Fibroblast of skin of abdomen (primary cell): ENCODE data around the gene SULT1A4. TPM values are rescaled to one million over a fixed set of nuclear protein-coding genes. Genes with fewer than 3 reads are reported as not detected.
"Not testable (repeated sequence)": the region's sequence is repeated elsewhere in the genome, so short reads cannot be mapped to it uniquely, and the experiment has no call there.

Source experiments
- DNase-seq: peaks from one replicate; pipeline ENCODE4 v3.0.0-alpha.2; 2013
- polyA plus RNA-seq, 2 experiments: library from polyadenylated mRNA; unstranded; fragments of 120-200 nt; gene quantifications; one replicate each; pipeline ENCODE4 v1.2.1, GENCODE V29; 2013; ENCODE audit not compliant: insufficient read length in 2 of 2

SULT1A4 gene
- 4.2 TPM for polyA plus RNA-seq (2013, experiment 1 of 2; ENCODE audit: insufficient read length)
- 5.2 TPM for polyA plus RNA-seq (2013, experiment 2 of 2; ENCODE audit: insufficient read length)

- DNase-seq = not testable (repeated sequence)
Observed at GRCh38 chr16:29459706-29460646, at the start of gene SULT1A4. Gene SULT1A4, plus strand, starts transcription at chr16:29459913. Its CDS starts 1,473 bp downstream, at chr16:29461386.

GRCh38 chr16:29423587-29423986, 36.1 kb upstream of the SULT1A4 start:
- DNase-seq = not testable (repeated sequence)

GRCh38 chr16:29425390-29425789, 34.3 kb upstream of the SULT1A4 start:
- not testable (repeated sequence) for DNase-seq

GRCh38 chr16:29453754-29454153, 6.0 kb upstream of the SULT1A4 start:
- DNase-seq = not testable (repeated sequence)

- not testable (repeated sequence) for DNase-seq
Observed at GRCh38 chr16:29454269-29454668, 5.4 kb upstream of the SULT1A4 start, which contains the start of the genes BOLA2 and SLX1B. Gene BOLA2, minus strand, starts transcription at chr16:29454351. Its CDS starts 98 bp downstream, at chr16:29454253. Gene SLX1B, plus strand, starts transcription at chr16:29454533.

GRCh38 chr16:29454828-29455227, 4.9 kb upstream of the SULT1A4 start:
- not testable (repeated sequence) for DNase-seq

GRCh38 chr16:29457660-29458059, 2.1 kb upstream of the SULT1A4 start:
- DNase-seq = not testable (repeated sequence)

- not testable (repeated sequence) for DNase-seq
Observed at GRCh38 chr16:29460647-29461030, 926 bp downstream of the SULT1A4 start.

GRCh38 chr16:29465985-29466824, 6.5 kb downstream of the SULT1A4 start:
- DNase-seq = not testable (repeated sequence)

GRCh38 chr16:29466904-29467303, 7.2 kb downstream of the SULT1A4 start:
- not testable (repeated sequence) for DNase-seq

GRCh38 chr16:29467654-29468366, 8.1 kb downstream of the SULT1A4 start:
- DNase-seq = not testable (repeated sequence)

- not testable (repeated sequence) for DNase-seq
Observed at GRCh38 chr16:29469660-29470059, 9.9 kb downstream of the SULT1A4 start.

GRCh38 chr16:29472065-29472464, 12.4 kb downstream of the SULT1A4 start:
- not testable (repeated sequence) for DNase-seq

GRCh38 chr16:29482276-29482675, 22.6 kb downstream of the SULT1A4 start:
- not testable (repeated sequence) for DNase-seq

GRCh38 chr16:29506308-29506707, 46.6 kb downstream of the SULT1A4 start, which contains the start of gene NPIPB12:
Gene NPIPB12, minus strand, starts transcription at chr16:29506408.
- not testable (repeated sequence) for DNase-seq
